IMR-90 (cell line): ENCODE data around the gene EPGN. TPM values are rescaled to one million over a fixed set of nuclear protein-coding genes. Genes with fewer than 3 reads are reported as not detected.

Experiments used
- ATAC-seq: fragments of 200-7000 bp; cut with Tn5 transposase; 2 replicates; pipeline ENCODE4 v1.9.1; 2020; ENCODE audit warnings: low read depth, mild to moderate bottlenecking, moderate library complexity
- BruUV-seq: library from RNA; stranded (reverse); fragments of 400-500 nt; replicated peaks from 2 replicates; lab custom pipeline; 2021; lab: Mats Ljungman, UMichigan
- CTCF ChIA-PET: fragments of 300-600 bp; formaldehyde crosslinking; extraction: SDS; loops from one replicate; lab custom pipeline; 2021; ENCODE audit warnings: antibody characterized with exemption; lab: Yijun Ruan, JAX
- POLR2A ChIA-PET: fragments of 300-600 bp; sonication (Branson Sonifier 250); formaldehyde crosslinking; loops from one replicate; lab custom pipeline; 2022; ENCODE audit warnings: antibody characterized with exemption; ENCODE audit not compliant: unreplicated experiment; lab: Charles Lee
- DNase-seq: peaks from one replicate; pipeline ENCODE4 v3.0.0; 2013
- H2AFZ ChIP-seq: replicated peaks from 2 replicates; pipeline ENCODE3; 2013; ENCODE audit warnings: low read length, mild to moderate bottlenecking; ENCODE audit not compliant: poor library complexity
- H2AK5ac ChIP-seq: 2 replicates; pipeline ENCODE4 v1.6.1; 2013; ENCODE audit warnings: low read depth, low read length, inconsistent platforms
- H2AK9ac ChIP-seq: replicated peaks from 2 replicates; pipeline ENCODE3; 2013; ENCODE audit warnings: mild to moderate bottlenecking, low read depth, low read length, moderate library complexity; ENCODE audit not compliant: poor library complexity
- H2BK120ac ChIP-seq: 2 replicates; pipeline ENCODE4 v1.6.1; 2013; ENCODE audit warnings: low read depth, low read length, inconsistent platforms
- H2BK15ac ChIP-seq: 3 replicates; pipeline ENCODE4 v1.6.1; 2013; ENCODE audit warnings: low read depth, low read length, inconsistent platforms
- H2BK20ac ChIP-seq: 2 replicates; pipeline ENCODE4 v1.6.1; 2013; ENCODE audit warnings: low read depth, mild to moderate bottlenecking, inconsistent platforms, low read length, moderate library complexity
- H2BK5ac ChIP-seq: 2 replicates; pipeline ENCODE4 v1.6.1; 2013; ENCODE audit warnings: mild to moderate bottlenecking, low read depth, low read length, inconsistent platforms; ENCODE audit not compliant: poor library complexity, severe bottlenecking
- H3K14ac ChIP-seq: replicated peaks from 2 replicates; pipeline ENCODE4 v1.6.1; 2013; ENCODE audit warnings: low read depth, low read length, inconsistent platforms
- H3K18ac ChIP-seq: 2 replicates; pipeline ENCODE4 v1.6.1; 2013; ENCODE audit warnings: low read depth, low read length, control low read depth
- H3K23ac ChIP-seq: 2 replicates; pipeline ENCODE4 v1.6.1; 2013; ENCODE audit warnings: low read depth, low read length, inconsistent platforms
- H3K27ac ChIP-seq: 2 replicates; pipeline ENCODE4 v1.5.1; 2013; ENCODE audit warnings: mild to moderate bottlenecking, control low read depth, low read length; ENCODE audit not compliant: insufficient read depth
- H3K27me3 ChIP-seq: 2 replicates; pipeline ENCODE4 v1.6.1; 2013; ENCODE audit warnings: low read length; ENCODE audit not compliant: control insufficient read depth, insufficient read depth
- H3K36me3 ChIP-seq: 2 replicates; pipeline ENCODE4 v1.6.1; 2013; ENCODE audit warnings: low read length, mixed read lengths; ENCODE audit not compliant: control insufficient read depth, insufficient read depth
- H3K4ac ChIP-seq: 2 replicates; pipeline ENCODE4 v1.6.1; 2013; ENCODE audit warnings: low read depth, low read length, inconsistent platforms
- H3K4me1 ChIP-seq: 2 replicates; pipeline ENCODE4 v1.6.1; 2013; ENCODE audit warnings: low read length, mixed read lengths; ENCODE audit not compliant: control insufficient read depth, insufficient read depth
- H3K4me2 ChIP-seq: 2 replicates; pipeline ENCODE4 v1.6.1; 2013; ENCODE audit warnings: low read depth, mild to moderate bottlenecking, control low read depth, low read length, moderate library complexity
- H3K4me3 ChIP-seq: 2 replicates; pipeline ENCODE4 v1.5.1; 2013; ENCODE audit warnings: low read depth, mild to moderate bottlenecking, control low read depth, low read length, moderate library complexity; ENCODE audit not compliant: insufficient read depth
- H3K56ac ChIP-seq: 2 replicates; pipeline ENCODE4 v1.6.1; 2013; ENCODE audit warnings: low read length, inconsistent platforms; ENCODE audit not compliant: insufficient read depth; ENCODE audit errors: extremely low read depth
- H3K79me1 ChIP-seq, 2 experiments: 2 replicates each; pipeline ENCODE4 v1.6.1; 2013; ENCODE audit warnings: low read length in 2 of 2, inconsistent platforms in 1 of 2, low read depth in 1 of 2
- H3K9ac ChIP-seq: 2 replicates; pipeline ENCODE4 v1.6.1; 2013; ENCODE audit warnings: low read depth, low read length, control low read depth
- H3K9me1 ChIP-seq: 2 replicates; pipeline ENCODE4 v1.6.1; 2013; ENCODE audit warnings: low read length, inconsistent platforms; ENCODE audit not compliant: insufficient read depth
- H3K9me3 ChIP-seq: 2 replicates; pipeline ENCODE4 v1.6.1; 2013; ENCODE audit warnings: low read length; ENCODE audit not compliant: control insufficient read depth, insufficient read depth
- H4K20me1 ChIP-seq: 2 replicates; pipeline ENCODE4 v1.6.1; 2013; ENCODE audit warnings: low read length, inconsistent platforms; ENCODE audit not compliant: insufficient read depth
- H4K5ac ChIP-seq: 2 replicates; pipeline ENCODE4 v1.6.1; 2013; ENCODE audit warnings: mild to moderate bottlenecking, low read depth, low read length, control low read depth
- H4K8ac ChIP-seq, 2 experiments: 2 replicates each; pipeline ENCODE4 v1.6.1; 2013; ENCODE audit warnings: low read depth in 2 of 2, low read length in 2 of 2, control low read depth in 1 of 2, inconsistent platforms in 1 of 2
- H4K91ac ChIP-seq: 2 replicates; pipeline ENCODE4 v1.6.1; 2013; ENCODE audit warnings: low read depth, low read length, inconsistent platforms; ENCODE audit not compliant: insufficient read depth
- BHLHE40 ChIP-seq: fragments of 150-350 bp; IDR thresholded peaks from 2 replicates; pipeline ENCODE4 v1.6.1; 2016; ENCODE audit warnings: mild to moderate bottlenecking, low read depth, low read length
- WGBS, 2 experiments: methylation state at CpG; one replicate each; pipeline versions ENCODE4 v1.1.5 to v1.1.7; 2013; ENCODE audit warnings: missing lambda C conversion rate in 2 of 2; ENCODE audit not compliant: insufficient read length in 1 of 2; ENCODE audit errors: extremely low coverage in 2 of 2; 5-methylcytosine and 5-hydroxymethylcytosine counted together
- dilution Hi-C: fragments of 300-500 bp; cut with HindIII; formaldehyde crosslinking; loops from one replicate; pipeline ENCODE4 v1.14.3; 2018; ENCODE audit warnings: low sequenced_read_pairs; ENCODE audit not compliant: unreplicated experiment
- in situ Hi-C: fragments of 300-500 bp; cut with MboI; formaldehyde crosslinking; loops from 3 replicates; pipeline ENCODE4 v1.14.3; 2019; ENCODE audit warnings: low sequenced_read_pairs, inconsistent platforms, mixed read lengths
- intact Hi-C: fragments of 100-400 bp; cut with micrococcal nuclease; formaldehyde crosslinking; loops from 2 replicates; pipeline ENCODE4 v1.10.0; 2022
- polyA plus RNA-seq, 3 experiments: library from polyadenylated mRNA; depleted of rRNA; stranded (reverse); fragments of >200 nt; gene quantifications; 2 replicates each; pipeline ENCODE4 v1.2.3, GENCODE V29; 2012; ENCODE audit warnings: low replicate concordance in 1 of 3
- total RNA-seq: library from RNA; depleted of rRNA; stranded (reverse); fragments of >200 nt; gene quantifications from 2 replicates; pipeline ENCODE4 v1.2.3, GENCODE V29; 2012

The EPGN gene
- total and polyA plus RNA-seq, 2 of the 4 experiments (the other 2 are of a cell fraction) = 0.18 TPM; not detected in 1

- H2AK9ac ChIP-seq = no peak overlapping the region
- no peak overlapping the region for H2AFZ ChIP-seq
- DNase-seq (no peak), ATAC-seq (no peak)
- no peak overlapping the region for H3K4me2 ChIP-seq
- dilution Hi-C loops = no loop called here
- H3K56ac ChIP-seq = no peak overlapping the region
- no peak overlapping the region for H3K14ac ChIP-seq
- in situ Hi-C loops = loop anchor here (25.0 kb wide), 1 partner anchor 1161 kb away; no protein-coding TSS in a partner anchor
- TF ChIP-seq BHLHE40 = no peak
- POLR2A ChIA-PET = no interaction called here
- peaks cover 2% of the 10 kb centered on the region for H3K27me3 ChIP-seq
- no peak overlapping the region for H4K8ac ChIP-seq
- H3K23ac ChIP-seq = no peak overlapping the region
- no peak overlapping the region for H2BK15ac ChIP-seq
- no peaks in the 10 kb centered on the region for H3K79me1 ChIP-seq
- CTCF ChIA-PET = interaction anchor here (1.0 kb wide), 1 partner anchor 349 kb away, joined by 4 read pairs; no protein-coding TSS in a partner anchor
- no peak overlapping the region for H3K4ac ChIP-seq
- no TSS peak for BruUV-seq
- H2AK5ac ChIP-seq = no peak overlapping the region
- no peak overlapping the region for H2BK120ac ChIP-seq
- H3K27ac ChIP-seq = no peak overlapping the region
- no peak overlapping the region for H3K9ac ChIP-seq
- H2BK5ac ChIP-seq = no peak overlapping the region
- no peaks in the 10 kb centered on the region for H3K9me1 ChIP-seq
- no peak overlapping the region for H4K5ac ChIP-seq
- WGBS, 2 experiments = no CpG with 5 or more reads among the region's 2 CpGs
- no peaks in the 10 kb centered on the region for H3K36me3 ChIP-seq
- no peak overlapping the region for H3K18ac ChIP-seq
- H4K91ac ChIP-seq = no peak overlapping the region
- no peaks in the 10 kb centered on the region for H3K4me1 ChIP-seq
- H3K4me3 ChIP-seq = no peak overlapping the region
- no peaks in the 10 kb centered on the region for H4K20me1 ChIP-seq
- intact Hi-C loops = no loop called here
- no peak overlapping the region for H2BK20ac ChIP-seq
- H3K9me3 ChIP-seq = no peaks in the 10 kb centered on the region
Measured at GRCh38 chr4:74325886-74326285, 17.6 kb downstream of the EPGN start.
